Fibroblast of lung (primary cell): ENCODE measurements around the gene CLTCL1. TPM values are rescaled to one million over a fixed set of nuclear protein-coding genes. Genes with fewer than 3 reads are reported as not detected.
A peak's percentile ranks its signal among the peaks of the same experiment; 100 is the strongest.

Source experiments
- DNase-seq, 2 donors: peaks; one replicate each; pipeline versions ENCODE4 v3.0.0 to v3.0.0-alpha.2; 2010; ENCODE audit warnings: low read depth in 2 of 2
- H2AFZ ChIP-seq: 2 replicates; pipeline ENCODE4 v1.5.1; 2012; ENCODE audit warnings: low read length, control low read depth, inconsistent platforms
- H3K27ac ChIP-seq: 2 replicates; pipeline ENCODE4 v1.5.1; 2011; ENCODE audit warnings: low read length, control low read depth; ENCODE audit not compliant: insufficient read depth
- H3K27me3 ChIP-seq: 2 replicates; pipeline ENCODE4 v1.5.1; 2011; ENCODE audit warnings: mild to moderate bottlenecking, low read length; ENCODE audit not compliant: control insufficient read depth, insufficient read depth
- H3K36me3 ChIP-seq: 2 replicates; pipeline ENCODE4 v1.5.1; 2011; ENCODE audit warnings: low read length; ENCODE audit not compliant: control insufficient read depth, insufficient read depth
- H3K4me1 ChIP-seq: 2 replicates; pipeline ENCODE4 v1.5.1; 2011; ENCODE audit warnings: low read length; ENCODE audit not compliant: control insufficient read depth, insufficient read depth; ENCODE audit errors: extremely low read depth
- H3K4me2 ChIP-seq: 2 replicates; pipeline ENCODE4 v1.5.1; 2011; ENCODE audit warnings: low read length, control low read depth; ENCODE audit not compliant: insufficient read depth; ENCODE audit errors: extremely low read depth
- H3K4me3 ChIP-seq, 4 experiments: fragments of 200-600 bp in 1 of 4; sonication (generic) in 1 of 4; replicated peaks in 1 of 4; 2 replicates each; pipeline ENCODE4 v1.5.1; 2011 to 2016; ENCODE audit warnings: low read length in 4 of 4, low read depth in 3 of 4, mild to moderate bottlenecking in 3 of 4, control low read depth in 2 of 4, inconsistent platforms in 1 of 4, mixed read lengths in 1 of 4; ENCODE audit not compliant: insufficient read depth in 1 of 4; ENCODE audit errors: control extremely low read depth in 1 of 4
- H3K79me2 ChIP-seq: 2 replicates; pipeline ENCODE4 v1.5.1; 2012; ENCODE audit warnings: mild to moderate bottlenecking, low read length, inconsistent platforms; ENCODE audit not compliant: control insufficient read depth, insufficient read depth
- H3K9ac ChIP-seq: 2 replicates; pipeline ENCODE4 v1.5.1; 2011; ENCODE audit warnings: mild to moderate bottlenecking, low read length, control low read depth; ENCODE audit not compliant: insufficient read depth
- H3K9me3 ChIP-seq: 2 replicates; pipeline ENCODE4 v1.5.1; 2012; ENCODE audit warnings: low read depth, low read length; ENCODE audit not compliant: control insufficient read depth, insufficient read depth
- H4K20me1 ChIP-seq: 2 replicates; pipeline ENCODE4 v1.5.1; 2011; ENCODE audit warnings: low read length; ENCODE audit not compliant: control insufficient read depth, insufficient read depth; ENCODE audit errors: extremely low read depth
- CTCF ChIP-seq, 2 donors: IDR thresholded peaks in 1 of 2; conservative IDR thresholded peaks in 1 of 2; 1 replicate in 1 of 2; 2 replicates in 1 of 2; pipeline ENCODE4 v1.5.1; 2011 to 2012; ENCODE audit warnings: low read length in 2 of 2, control low read depth in 1 of 2, inconsistent platforms in 1 of 2, low read depth in 1 of 2, mild to moderate bottlenecking in 1 of 2
- EZH2 ChIP-seq: IDR thresholded peaks from 2 replicates; pipeline ENCODE4 v1.5.1; 2012; ENCODE audit warnings: low read length, control low read depth, mild to moderate bottlenecking; ENCODE audit errors: missing control alignments
- polyA plus RNA-seq, 2 donors: library from polyadenylated mRNA; depleted of rRNA in 1 of 2; stranded (reverse) in 1 of 2; unstranded in 1 of 2; fragments of >200 nt; gene quantifications; 2 replicates each; pipeline ENCODE4 v1.2.1, GENCODE V29; 2011 to 2012; ENCODE audit warnings: missing spikeins in 1 of 2
- total RNA-seq: library from RNA; depleted of rRNA; stranded (reverse); fragments of >200 nt; gene quantifications from 2 replicates; pipeline ENCODE4 v1.2.1, GENCODE V29; 2014

The CLTCL1 gene
- total and polyA plus RNA-seq, 2 donors (not counting 1 experiment from before 2014, with no cell fraction given) = 6.5 to 13.4 TPM

- no peak overlapping the region for H3K27ac ChIP-seq
- peak in 1 of 2 donors; percentile 72 for DNase-seq
These were observed 77.4 kb downstream of the CLTCL1 start for GRCh38 chr22:19214078-19214473.

GRCh38 chr22:19213442-19214077 is 78.0 kb downstream of the CLTCL1 start:
- Histone ChIP-seq H3K36me3 (no peaks in the 10 kb centered on the region), H3K79me2 (no peaks in the 10 kb centered on the region), H3K4me3 (no peak overlapping the region), H2AFZ (no peak overlapping the region), H3K4me2 (no peak overlapping the region), H3K9ac (no peak overlapping the region), H3K9me3 (no peaks in the 10 kb centered on the region), H3K4me1 (no peaks in the 10 kb centered on the region), H4K20me1 (no peaks in the 10 kb centered on the region), H3K27ac (no peak overlapping the region), H3K27me3 (no peaks in the 10 kb centered on the region)
- TF ChIP-seq CTCF (conservative IDR thresholded peaks at IDR 0.05 in 1 of 2, IDR thresholded peaks at IDR 0.05 in 1 of 2; ENCODE audit: low read depth in 1 of 2, low read length in 2 of 2) = no peak
- TF ChIP-seq EZH2 = no peak
- DNase-seq = peak in 1 of 2 donors; percentile 8

More at GRCh38 chr22:19214078-19214473, 77.4 kb downstream of the CLTCL1 start:
- Histone ChIP-seq H3K9me3 (no peaks in the 10 kb centered on the region), H3K27me3 (no peaks in the 10 kb centered on the region), H2AFZ (no peak overlapping the region), H3K9ac (no peak overlapping the region), H3K4me1 (no peaks in the 10 kb centered on the region), H3K79me2 (no peaks in the 10 kb centered on the region), H3K4me2 (no peak overlapping the region), H3K36me3 (no peaks in the 10 kb centered on the region), H4K20me1 (no peaks in the 10 kb centered on the region), H3K4me3 (no peak overlapping the region)
- no peak for TF ChIP-seq EZH2
- no peak for TF ChIP-seq CTCF (conservative IDR thresholded peaks at IDR 0.05 in 1 of 2, IDR thresholded peaks at IDR 0.05 in 1 of 2; ENCODE audit: low read depth in 1 of 2, low read length in 2 of 2)

- H3K79me2 ChIP-seq = no peaks in the 10 kb centered on the region
- TF ChIP-seq EZH2 (no peak), CTCF (conservative IDR thresholded peaks at IDR 0.05 in 1 of 2, IDR thresholded peaks at IDR 0.05 in 1 of 2; ENCODE audit: low read depth in 1 of 2, low read length in 2 of 2) (no peak)
- H3K9me3 ChIP-seq = no peaks in the 10 kb centered on the region
- no peak for DNase-seq
- H3K4me3 ChIP-seq = no peak overlapping the region
- H3K36me3 ChIP-seq = no peaks in the 10 kb centered on the region
- no peak overlapping the region for H2AFZ ChIP-seq
- H3K27me3 ChIP-seq = no peaks in the 10 kb centered on the region
- H3K4me2 ChIP-seq = no peak overlapping the region
- H3K4me1 ChIP-seq = no peaks in the 10 kb centered on the region
- H4K20me1 ChIP-seq = no peaks in the 10 kb centered on the region
- no peak overlapping the region for H3K27ac ChIP-seq
- H3K9ac ChIP-seq = no peak overlapping the region
These were observed 78.5 kb downstream of the CLTCL1 start for GRCh38 chr22:19213001-19213400.
